Measurements from ENCODE around the gene INO80E. TPM values are rescaled to one million over a fixed set of nuclear protein-coding genes. Genes with fewer than 3 reads are reported as not detected.

The INO80E gene
- total RNA-seq, 2 donors from 2014 or later = 28.3 to 54.5 TPM

DNA sequence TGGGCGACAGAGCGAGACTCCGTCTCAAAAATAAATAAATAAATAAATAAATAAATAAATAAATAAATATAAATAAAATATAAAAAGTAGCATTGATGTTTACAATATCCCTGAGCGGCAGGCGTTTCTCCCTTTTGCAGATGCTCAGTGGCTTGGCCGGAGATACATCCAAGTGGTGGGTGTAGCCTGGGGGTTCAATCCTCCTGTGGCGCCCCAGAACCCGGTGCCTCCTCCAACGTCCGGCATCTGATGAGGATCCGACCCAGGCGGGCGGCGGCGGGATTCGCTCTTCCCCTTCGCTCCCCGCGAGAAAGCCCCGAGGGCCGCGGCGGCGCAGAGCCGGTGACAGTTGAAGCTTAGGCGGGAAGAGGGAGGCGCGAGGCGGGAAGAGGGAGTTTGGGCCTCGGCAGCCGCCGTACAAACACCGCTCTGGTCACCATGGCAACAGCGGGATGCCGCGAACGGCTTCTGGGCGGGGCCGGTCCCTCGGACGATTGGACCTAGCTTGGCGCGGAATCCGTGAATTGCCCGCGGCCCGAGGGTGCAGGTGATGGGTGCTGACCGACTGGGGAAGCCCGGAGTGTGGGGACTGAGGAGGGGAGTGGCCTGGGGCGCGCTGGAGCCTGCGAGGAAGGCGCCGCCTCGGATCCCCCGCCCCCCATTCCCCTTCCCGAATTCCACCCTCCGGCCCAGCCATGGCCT lies 56.8 kb downstream of the INO80E start:
- Histone ChIP-seq H3K4me3 (peak overlapping the region in 1 of 2 donors; percentile 39), H3K27ac (peak overlapping the region in 2 of 4 donors; percentile 50 to 60), H3K36me3 (replicated peaks in 1 of 2; ENCODE audit: insufficient read depth in 1 of 2, low read depth in 2 of 2) (no peaks in the 10 kb centered on the region), H3K9me3 (no peaks in the 10 kb centered on the region), H3K4me1 (peaks cover 29% of the 10 kb centered on the region), H3K27me3 (no peaks in the 10 kb centered on the region)
- TF ChIP-seq CTCF (IDR thresholded peaks at IDR 0.05) = peak in 1 of 7 experiments; percentile 20
- TF ChIP-seq POLR2A (IDR thresholded peaks at IDR 0.05) = peak in 2 of 3 donors; percentile 8 to 15
- 4 to 21% methylated on average over 12 to 58 of the region's 58 CpGs for WGBS, 2 donors
- intact Hi-C loops (cut with DNase I) = no loop called here
- DNase-seq = peak; percentile 93 to 97 (median 96)
- peak; percentile 86 for ATAC-seq

GRCh38 chr16:30053376-30054015 lies 57.5 kb downstream of the INO80E start:
- intact Hi-C loops (cut with DNase I) = no loop called here
- H3K4me3 ChIP-seq = peak overlapping the region in 1 of 2 donors; percentile 39
- 2 to 8% methylated on average over 14 to 19 of the region's 19 CpGs for WGBS, 2 donors
- peak overlapping the region in 2 of 4 donors; percentile 50 to 60 for H3K27ac ChIP-seq
- no peaks in the 10 kb centered on the region for H3K9me3 ChIP-seq
- H3K36me3 ChIP-seq (replicated peaks in 1 of 2; ENCODE audit: insufficient read depth in 1 of 2, low read depth in 2 of 2) = no peaks in the 10 kb centered on the region
- peaks cover 29% of the 10 kb centered on the region for H3K4me1 ChIP-seq
- no peak for DNase-seq
- ATAC-seq = peak; percentile 2
- H3K27me3 ChIP-seq = no peaks in the 10 kb centered on the region
- TF ChIP-seq CTCF (IDR thresholded peaks at IDR 0.05) = no peak
- no peak for TF ChIP-seq POLR2A (IDR thresholded peaks at IDR 0.05)

GRCh38 chr16:30054451-30054850 lies 58.4 kb downstream of the INO80E start:
- Histone ChIP-seq H3K36me3 (replicated peaks in 1 of 2; ENCODE audit: insufficient read depth in 1 of 2, low read depth in 2 of 2) (no peaks in the 10 kb centered on the region), H3K27ac (peak overlapping the region; percentile 71 to 81 (median 76)), H3K4me3 (no peak overlapping the region), H3K27me3 (no peaks in the 10 kb centered on the region), H3K9me3 (no peaks in the 10 kb centered on the region), H3K4me1 (peaks cover 29% of the 10 kb centered on the region)
- TF ChIP-seq POLR2A (IDR thresholded peaks at IDR 0.05) (no peak), CTCF (IDR thresholded peaks at IDR 0.05) (no peak)
- DNase-seq (no peak), ATAC-seq (no peak)
- intact Hi-C loops (cut with DNase I) = no loop called here
- 79 to 82% methylated on average over 8 of the region's 8 CpGs for WGBS, 2 donors

- no peaks in the 10 kb centered on the region for H3K9me3 ChIP-seq
- ATAC-seq (peak; percentile 83), DNase-seq (peak; percentile 90 to 95 (median 93))
- no peaks in the 10 kb centered on the region for H3K36me3 ChIP-seq (replicated peaks in 1 of 2; ENCODE audit: insufficient read depth in 1 of 2, low read depth in 2 of 2)
- WGBS, 2 donors = 15 to 25% methylated on average over 8 to 10 of the region's 10 CpGs
- peaks cover 29% of the 10 kb centered on the region for H3K4me1 ChIP-seq
- TF ChIP-seq POLR2A (IDR thresholded peaks at IDR 0.05) = peak in 1 of 3 donors; percentile 15
- TF ChIP-seq CTCF (IDR thresholded peaks at IDR 0.05) = peak; percentile 11 to 64 (median 53)
- peak overlapping the region; percentile 71 to 81 (median 76) for H3K27ac ChIP-seq
- intact Hi-C loops (cut with DNase I) = no loop called here
- H3K4me3 ChIP-seq = no peak overlapping the region
- no peaks in the 10 kb centered on the region for H3K27me3 ChIP-seq
These were observed 59.0 kb downstream of the INO80E start for GRCh38 chr16:30054959-30055553.

Other genes with a start within 250 kb of the INO80E start
- gene ZG16, start 218.0 kb upstream of the INO80E start, total RNA-seq = under 1 TPM; 0.26 to 0.99 TPM
- gene KIF22, start 205.5 kb upstream of the INO80E start, total RNA-seq = 10 to 100 TPM in 1 of 2 donors, 1 to 10 TPM in 1; 8.9 to 13.7 TPM
- gene MAZ, start 189.7 kb upstream of the INO80E start, total RNA-seq = 100 to 1,000 TPM in 1 of 2 donors, 10 to 100 TPM in 1; 57.9 to 125 TPM
- 1 to 10 TPM in 1 of 2 donors, not detected in 1; 1.0 TPM for gene PRRT2, start 184.0 kb upstream of the INO80E start, total RNA-seq
- 10 to 100 TPM; 27.5 to 63.9 TPM for gene PAGR1, start 180.1 kb upstream of the INO80E start, total RNA-seq
- 100 to 1,000 TPM in 1 of 2 donors, 10 to 100 TPM in 1; 75.5 to 139 TPM for gene MVP, start 175.8 kb upstream of the INO80E start, total RNA-seq
- gene CDIPT, start 133.0 kb upstream of the INO80E start, total RNA-seq = 10 to 100 TPM; 76.5 to 79.9 TPM
- gene SEZ6L2, start 96.7 kb upstream of the INO80E start, total RNA-seq = 10 to 100 TPM; 19.2 to 28.3 TPM
- 1 to 10 TPM; 4.7 to 8.2 TPM for gene ASPHD1, start 95.8 kb upstream of the INO80E start, total RNA-seq
- gene KCTD13, start 70.0 kb upstream of the INO80E start, total RNA-seq = 10 to 100 TPM; 14.3 to 49.1 TPM
- gene TMEM219, start 34.2 kb upstream of the INO80E start, total RNA-seq = 10 to 100 TPM; 67.5 to 71.9 TPM
- 10 to 100 TPM; 31.1 to 58.3 TPM for gene TAOK2, start 22.4 kb upstream of the INO80E start, total RNA-seq
- gene HIRIP3, start 624 bp upstream of the INO80E start, total RNA-seq = 10 to 100 TPM; 11.2 to 17.1 TPM
- gene DOC2A, start 14.8 kb downstream of the INO80E start, total RNA-seq = under 1 TPM in 1 of 2 donors, not detected in 1; 0.78 TPM
- gene C16orf92, start 27.0 kb downstream of the INO80E start, total RNA-seq = not detected
- gene TLCD3B, start 35.0 kb downstream of the INO80E start, total RNA-seq = not detected
- gene ALDOA, start 69.5 kb downstream of the INO80E start, total RNA-seq = 100 to 1,000 TPM; 306 to 384 TPM
- 10 to 100 TPM; 29.3 to 32.2 TPM for gene PPP4C, start 79.8 kb downstream of the INO80E start, total RNA-seq
- gene TBX6, start 95.7 kb downstream of the INO80E start, total RNA-seq = 1 to 10 TPM; 1.8 to 2.6 TPM
- gene YPEL3, start 100.0 kb downstream of the INO80E start, total RNA-seq = 10 to 100 TPM; 28.3 to 84.8 TPM
- gene GDPD3, start 117.3 kb downstream of the INO80E start, total RNA-seq = 1 to 10 TPM in 1 of 2 donors, not detected in 1; 1.8 TPM
- 10 to 100 TPM; 28.8 to 35.3 TPM for gene MAPK3, start 127.0 kb downstream of the INO80E start, total RNA-seq
- gene CORO1A, start 187.4 kb downstream of the INO80E start, total RNA-seq = 10 to 100 TPM in 1 of 2 donors, 1 to 10 TPM in 1; 8.2 to 17.4 TPM
- 10 to 100 TPM; 47.5 to 54.7 TPM for gene BOLA2B, start 197.4 kb downstream of the INO80E start, total RNA-seq
- 10 to 100 TPM; 41.5 to 65.3 TPM for gene SLX1A, start 197.6 kb downstream of the INO80E start, total RNA-seq
- 10 to 100 TPM in 1 of 2 donors, 1 to 10 TPM in 1; 5.7 to 63.3 TPM for gene SULT1A3, start 203.0 kb downstream of the INO80E start, total RNA-seq

Measured in body of pancreas (tissue), 4 donors.